GM06990 (cell line): ENCODE data around the gene DEK.

ENCODE experiments used
- DNase-seq: peaks from one replicate; pipeline ENCODE4 v3.0.0-alpha.2; 2011; ENCODE audit not compliant: insufficient read length; ENCODE audit errors: extremely low read depth
- H3K27me3 ChIP-seq: replicated peaks from 2 replicates; pipeline ENCODE4 v1.6.0; 2011; ENCODE audit warnings: low read length; ENCODE audit not compliant: control insufficient read depth, insufficient read depth
- H3K36me3 ChIP-seq: 2 replicates; pipeline ENCODE4 v1.5.1; 2011; ENCODE audit warnings: low read length; ENCODE audit not compliant: control insufficient read depth, insufficient read depth
- H3K4me3 ChIP-seq: replicated peaks from 2 replicates; pipeline ENCODE4 v1.5.1; 2011; ENCODE audit warnings: low read depth, mild to moderate bottlenecking, control low read depth, low read length
- CTCF ChIP-seq: IDR thresholded peaks from 2 replicates; pipeline ENCODE4 v1.5.1; 2011; ENCODE audit warnings: low read length, control low read depth, mild to moderate bottlenecking, inconsistent platforms; ENCODE audit not compliant: insufficient read depth, poor library complexity, severe bottlenecking

The DEK gene

GRCh38 chr6:18203786-18204185, 60.5 kb downstream of the DEK start:
- Histone ChIP-seq H3K36me3 (no peaks in the 10 kb centered on the region; the same call in none of the 2 replicates), H3K4me3 (no peak overlapping the region)
- DNase-seq = no peak

DNA sequence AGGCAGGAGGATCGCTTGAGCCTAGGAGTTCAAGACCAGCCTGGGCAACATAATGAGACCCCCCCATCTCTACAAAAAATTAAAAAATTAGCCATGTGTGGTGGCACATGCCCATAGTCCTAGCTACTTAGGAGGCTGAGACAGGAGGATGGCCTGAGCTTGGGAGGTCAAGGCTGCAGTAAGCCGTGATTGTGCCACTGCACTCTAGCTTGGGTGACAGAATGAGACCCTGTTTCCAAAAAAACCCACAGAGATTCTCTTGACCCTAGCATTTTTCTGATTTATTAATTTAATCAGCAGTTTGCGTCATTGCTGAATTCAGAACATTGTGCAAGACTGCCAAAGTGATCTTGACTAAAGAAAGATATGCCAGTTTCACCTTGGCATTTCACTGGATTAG, 72.3 kb downstream of the DEK start:
- no peak for DNase-seq
- H3K4me3 ChIP-seq = no peak overlapping the region
- H3K27me3 ChIP-seq = no peaks in the 10 kb centered on the region
- H3K36me3 ChIP-seq = 0 out of 2 replicates have a peak, but pooled peaks cover 2% of the 10 kb centered on the region
- TF ChIP-seq CTCF = no peak

More at GRCh38 chr6:18203786-18204185, 60.5 kb downstream of the DEK start:
- TF ChIP-seq CTCF = no peak
- no peaks in the 10 kb centered on the region for H3K27me3 ChIP-seq

DNA sequence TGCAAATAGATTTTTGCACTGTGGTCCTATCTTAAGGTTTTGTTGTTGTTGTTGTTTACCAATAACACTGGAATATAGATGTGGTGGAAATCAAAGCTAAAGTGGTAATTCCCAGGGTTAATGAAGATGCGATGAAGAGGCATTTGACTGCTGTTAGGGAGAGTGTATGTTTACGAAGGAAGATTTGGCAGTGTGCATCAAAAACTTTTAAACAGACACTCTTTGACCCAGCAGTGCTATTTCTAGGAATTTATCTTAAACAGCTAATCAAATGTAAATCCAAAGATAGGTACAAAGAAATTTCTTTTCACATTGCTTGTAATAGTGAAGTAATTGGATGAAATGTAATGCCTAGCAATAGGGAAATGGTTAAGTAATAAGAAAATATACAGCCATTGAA, 75.1 kb downstream of the DEK start:
- no peak for DNase-seq
- Histone ChIP-seq H3K4me3 (no peak overlapping the region), H3K27me3 (no peaks in the 10 kb centered on the region), H3K36me3 (0 out of 2 replicates have a peak, but pooled peaks cover 2% of the 10 kb centered on the region)
- no peak for TF ChIP-seq CTCF

- TF ChIP-seq CTCF = no peak
These were observed 76.6 kb downstream of the DEK start for GRCh38 chr6:18187701-18188100.

GRCh38 chr6:18186540-18187250, 77.6 kb downstream of the DEK start:
- H3K36me3 ChIP-seq = 0 out of 2 replicates have a peak, but pooled peaks cover 2% of the 10 kb centered on the region
- TF ChIP-seq CTCF = no peak
- H3K4me3 ChIP-seq = no peak overlapping the region
- no peak for DNase-seq
- H3K27me3 ChIP-seq = no peaks in the 10 kb centered on the region

More at GRCh38 chr6:18187701-18188100, 76.6 kb downstream of the DEK start:
- H3K27me3 ChIP-seq = no peaks in the 10 kb centered on the region
- no peak for DNase-seq
- no peak overlapping the region for H3K4me3 ChIP-seq
- H3K36me3 ChIP-seq = 0 out of 2 replicates have a peak, but pooled peaks cover 2% of the 10 kb centered on the region

DNA sequence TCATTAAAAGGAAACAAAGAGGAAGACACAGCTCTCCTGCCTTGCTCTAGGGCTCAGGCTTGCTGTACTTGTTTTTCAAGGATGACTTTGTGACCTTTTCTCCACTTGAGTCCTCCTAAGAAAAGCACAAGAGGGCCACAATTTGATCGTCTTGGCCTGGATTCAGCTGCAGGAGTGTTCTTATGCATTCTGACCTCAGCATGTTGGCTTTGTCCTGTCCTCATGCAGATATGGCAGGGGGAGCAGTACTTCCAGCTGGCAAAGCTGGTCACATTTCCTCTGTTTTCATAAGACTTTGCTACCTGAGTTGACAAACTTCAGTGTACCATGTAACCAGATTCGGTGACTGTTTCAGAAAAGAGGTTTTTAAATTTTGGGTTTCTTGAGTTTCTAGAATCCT, 78.3 kb downstream of the DEK start:
- Histone ChIP-seq H3K4me3 (no peak overlapping the region), H3K27me3 (no peaks in the 10 kb centered on the region), H3K36me3 (no peaks in the 10 kb centered on the region)
- DNase-seq = no peak
- TF ChIP-seq CTCF = no peak
